Daoy (cell line): ENCODE data around the gene CREG2. TPM values are rescaled to one million over a fixed set of nuclear protein-coding genes. Genes with fewer than 3 reads are reported as not detected.
"Not testable (repeated sequence)": the region's sequence is repeated elsewhere in the genome, so short reads cannot be mapped to it uniquely, and the experiment has no call there.

ENCODE experiments used
- DNase-seq: peaks from one replicate; pipeline ENCODE4 v3.0.0-alpha.2; 2015; ENCODE audit warnings: low read depth
- total RNA-seq: library from RNA; depleted of rRNA; stranded (reverse); fragments of >200 nt; shearing (Covaris generic); gene quantifications from 2 replicates; pipeline ENCODE4 v1.2.3, GENCODE V29; 2014

The CREG2 gene
- total RNA-seq, 1 experiment from 2014 or later, result 2.0 TPM

DNA sequence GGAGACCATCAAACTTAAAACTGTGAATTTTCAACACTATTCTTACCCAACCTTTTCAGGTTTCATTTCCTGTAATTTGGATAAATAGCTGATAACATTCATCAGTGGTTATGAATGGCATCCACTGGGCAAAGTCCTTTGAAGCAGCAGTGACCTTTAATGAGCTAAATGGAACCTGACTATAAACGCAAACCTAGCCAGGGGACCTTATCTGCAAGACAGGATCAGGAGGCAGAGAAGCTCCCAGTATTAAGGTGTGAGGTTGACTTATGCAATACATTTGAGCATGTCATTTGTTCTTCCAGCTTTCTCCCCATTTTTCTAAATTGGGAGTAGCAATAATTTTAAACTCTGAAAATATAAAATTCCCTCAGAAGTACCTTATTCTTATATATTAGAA, 38.4 kb downstream of the CREG2 start:
- DNase-seq, result no peak

DNA sequence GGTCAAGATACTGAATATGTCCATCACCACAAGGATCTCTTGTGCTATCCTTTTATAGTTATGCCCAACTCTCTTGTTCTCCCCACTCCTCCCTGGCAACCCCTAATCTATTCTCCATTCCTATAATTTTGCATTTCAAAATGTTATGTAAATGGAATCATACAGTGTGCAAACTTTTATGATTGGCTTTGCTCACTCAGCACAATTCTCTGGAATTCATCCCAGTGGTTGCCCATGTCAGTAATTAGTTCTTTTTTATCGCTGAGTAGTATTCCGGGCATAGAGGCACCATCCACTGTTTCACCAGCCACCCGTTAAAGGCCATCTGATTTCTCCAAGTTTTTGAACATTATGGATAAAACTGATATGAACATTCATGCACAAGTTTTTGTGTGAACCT, 40.4 kb downstream of the CREG2 start:
- DNase-seq, result no peak

DNA sequence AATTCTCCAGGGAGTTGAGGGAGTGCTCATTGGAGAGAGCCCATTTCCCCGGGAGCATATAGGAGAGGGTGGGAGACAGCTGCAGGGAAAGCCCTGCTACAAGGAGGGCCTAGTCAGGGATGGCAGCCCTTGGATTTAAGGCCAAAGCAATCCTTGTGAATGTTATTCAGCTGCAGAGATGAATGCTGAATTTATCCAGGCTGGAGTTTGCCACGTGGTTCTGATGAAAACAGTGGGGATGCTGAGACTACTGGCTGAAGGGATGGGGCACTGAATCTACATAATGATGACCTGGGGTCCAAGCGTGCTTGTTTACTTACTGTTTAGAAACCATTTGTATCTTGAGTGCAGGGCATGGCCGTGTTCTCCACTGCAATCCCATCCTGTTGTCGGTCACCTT, 43.2 kb downstream of the CREG2 start:
- DNase-seq, result no peak

DNA sequence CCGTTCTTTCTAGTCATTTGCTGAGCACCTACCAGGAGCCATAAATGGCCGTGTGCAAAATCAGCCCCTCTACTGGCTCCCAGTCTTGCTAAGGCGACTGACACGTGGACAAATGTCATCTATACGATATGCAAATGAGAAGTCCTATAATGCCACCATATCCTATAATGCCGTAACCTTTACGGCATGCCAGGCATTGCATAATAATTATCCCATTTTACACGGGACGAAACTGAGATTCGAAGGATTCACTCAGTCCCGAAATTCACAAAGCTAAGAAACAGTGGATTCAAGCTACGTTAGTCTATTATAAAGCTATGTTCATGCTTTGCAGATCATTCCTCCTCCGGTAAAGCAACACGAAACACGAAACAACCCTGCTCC, 44.7 kb downstream of the CREG2 start:
- DNase-seq, result no peak

DNA sequence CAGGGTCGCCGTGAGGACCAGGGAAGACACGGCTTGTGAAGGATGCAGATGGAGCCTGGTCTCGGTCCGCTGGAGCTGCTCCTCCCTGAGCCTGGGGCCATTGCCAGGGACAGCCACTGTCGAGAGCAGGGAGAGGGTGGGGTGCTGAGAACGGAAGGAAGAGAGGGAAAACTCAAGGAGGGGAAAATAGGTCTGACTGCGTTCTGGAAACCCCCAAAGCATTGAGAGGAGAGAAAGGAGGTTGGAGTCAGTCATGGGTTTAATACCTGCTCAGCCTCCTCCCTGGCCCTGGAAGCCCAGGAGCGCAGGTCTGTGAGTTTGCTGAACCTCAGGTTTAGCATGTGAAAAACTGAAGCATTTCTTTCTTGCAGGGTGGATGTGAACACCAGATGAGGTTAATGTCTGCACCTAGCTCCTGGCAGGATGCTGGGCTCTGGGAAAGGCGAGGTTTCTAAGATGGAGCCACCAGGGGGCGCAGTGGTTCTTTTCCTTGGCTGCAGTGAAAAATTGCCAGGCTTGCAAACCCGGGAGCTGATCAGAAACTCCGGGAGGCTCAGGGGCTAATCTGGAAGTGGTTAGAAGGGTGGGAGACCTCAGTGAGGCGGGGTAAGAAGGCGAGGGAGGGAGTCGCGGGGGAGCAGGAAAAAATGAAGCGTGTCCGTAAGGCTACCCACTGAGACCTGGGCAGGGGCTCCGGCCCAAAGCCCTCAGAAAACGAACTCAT, 45.2 kb downstream of the CREG2 start:
- peak; percentile 68 for DNase-seq

DNA sequence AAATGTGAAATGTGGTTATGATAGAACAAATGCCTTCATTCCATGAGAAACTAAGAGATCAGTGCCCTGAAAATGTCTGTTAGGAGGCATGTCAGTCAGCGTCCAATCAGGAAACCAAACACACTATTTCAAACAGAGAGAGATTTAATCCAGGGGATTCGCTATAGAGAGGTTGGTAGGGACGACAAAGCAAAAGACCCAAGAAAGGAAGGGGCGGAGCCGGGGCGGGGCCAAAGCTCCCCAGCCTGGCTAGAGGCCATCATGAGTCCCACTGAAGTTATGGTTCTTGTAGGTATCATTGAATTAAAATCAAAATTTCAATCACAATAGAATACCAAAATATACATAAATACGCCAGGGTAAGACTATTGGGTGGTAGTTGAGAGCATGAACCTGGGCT, 45.9 kb downstream of the CREG2 start:
- DNase-seq, result no peak

DNA sequence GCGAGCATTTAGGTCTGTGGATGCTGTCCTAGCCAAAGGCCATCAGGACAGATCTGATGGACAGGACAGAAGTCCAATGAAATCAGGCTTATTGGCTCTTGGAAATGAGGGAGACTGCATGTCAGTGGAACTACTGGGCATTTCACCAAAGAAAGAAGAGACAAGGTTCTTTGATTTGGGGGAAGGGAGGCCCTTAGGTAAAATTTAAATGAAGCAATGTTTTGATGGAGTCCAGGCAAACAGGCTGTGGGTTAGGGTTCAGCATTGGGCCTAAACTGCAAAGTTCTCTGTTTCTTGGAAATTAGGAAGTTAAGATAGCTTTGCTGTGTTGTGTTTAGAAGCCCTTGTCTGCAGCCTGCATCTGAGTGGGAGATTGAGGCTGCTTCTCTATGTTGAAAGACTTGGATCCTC, 47.2 kb downstream of the CREG2 start:
- DNase-seq, result no peak

DNA sequence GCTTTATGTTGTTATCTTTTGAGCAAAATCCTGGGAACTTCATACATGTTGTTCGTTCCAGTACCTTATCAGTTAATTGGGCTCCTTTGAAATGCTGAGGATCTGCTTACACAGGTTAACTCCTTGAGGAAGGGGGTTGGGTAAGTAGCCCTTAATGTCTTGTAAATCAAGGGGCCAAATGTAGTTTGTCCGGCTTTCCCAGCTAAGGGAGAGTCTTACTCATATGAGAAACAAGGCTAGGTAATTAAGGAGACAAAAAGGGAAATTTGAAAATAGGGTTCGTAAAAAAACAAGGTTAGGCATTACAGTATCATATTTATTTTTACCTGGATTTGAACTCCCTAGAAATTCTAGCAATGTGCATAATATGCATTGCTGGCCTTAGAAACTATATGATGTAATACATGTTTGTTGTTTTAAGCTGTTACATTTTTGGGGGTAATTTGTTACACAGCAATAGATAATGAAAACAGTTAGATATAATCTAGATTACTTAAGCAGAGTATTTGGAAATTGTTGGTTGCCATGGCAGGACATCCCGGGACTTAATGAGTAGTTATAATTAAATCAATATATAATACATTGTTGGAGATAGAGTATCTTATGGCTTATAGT, 47.9 kb downstream of the CREG2 start:
- no peak for DNase-seq

DNA sequence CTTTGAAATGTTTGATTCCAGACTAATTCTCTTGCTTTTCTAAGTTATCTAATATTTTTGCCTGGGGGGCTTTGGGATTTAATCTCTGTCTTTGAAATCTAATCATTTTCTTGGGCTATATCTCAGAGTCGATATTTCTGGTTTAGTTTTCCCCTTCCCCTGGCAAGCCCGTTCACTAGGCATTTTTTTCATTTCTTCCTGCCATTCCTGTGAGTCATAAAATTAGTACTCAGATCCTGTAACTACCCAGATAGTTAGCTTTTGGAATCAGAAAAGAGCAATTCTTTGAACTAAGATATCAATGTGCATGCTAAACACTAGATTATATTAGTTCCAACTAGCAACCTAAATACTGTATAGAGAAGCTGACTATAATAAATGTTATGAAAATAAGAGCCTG, 49.4 kb downstream of the CREG2 start:
- no peak for DNase-seq

DNA sequence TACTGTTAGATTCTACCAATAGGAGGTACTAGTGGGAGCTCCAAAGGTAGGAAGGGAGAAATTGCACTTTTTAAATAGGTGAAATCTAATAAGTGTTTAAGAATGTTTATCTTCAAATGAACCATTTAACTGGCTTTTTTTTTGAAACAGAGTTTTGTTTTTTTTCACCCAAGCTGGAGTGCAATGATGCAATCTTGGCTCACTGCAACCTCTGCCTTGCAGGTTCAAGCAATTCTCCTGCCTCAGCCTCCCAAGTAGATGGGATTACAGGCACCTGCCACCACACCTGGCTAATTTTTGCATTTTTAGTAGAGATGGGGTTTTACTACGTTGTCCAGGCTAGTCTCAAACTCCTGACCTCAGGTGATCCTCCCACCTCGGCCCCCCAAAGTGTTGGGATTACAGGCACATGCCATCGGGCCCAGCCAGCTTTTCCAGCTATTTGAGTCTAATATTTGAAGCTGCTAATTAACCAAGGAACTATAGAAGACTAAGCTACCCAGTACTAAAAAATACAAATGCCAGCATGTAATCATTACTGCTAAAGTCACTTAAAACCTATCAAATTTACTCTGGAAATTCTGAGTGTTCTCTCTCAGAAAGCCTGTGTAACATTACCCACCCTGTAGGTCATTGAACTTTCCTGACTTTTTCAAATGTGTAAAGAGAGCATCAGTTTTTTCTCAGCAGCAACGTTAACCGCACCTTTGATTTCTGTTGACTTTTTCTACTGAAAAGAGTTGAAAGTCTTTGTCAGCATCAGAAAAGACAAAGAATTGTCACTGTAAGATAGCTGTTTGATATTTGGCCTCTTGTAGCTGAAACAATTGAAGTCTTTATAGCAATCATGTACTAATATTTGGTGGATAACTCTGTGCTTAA, 54.2 kb downstream of the CREG2 start:
- DNase-seq, result no peak

DNA sequence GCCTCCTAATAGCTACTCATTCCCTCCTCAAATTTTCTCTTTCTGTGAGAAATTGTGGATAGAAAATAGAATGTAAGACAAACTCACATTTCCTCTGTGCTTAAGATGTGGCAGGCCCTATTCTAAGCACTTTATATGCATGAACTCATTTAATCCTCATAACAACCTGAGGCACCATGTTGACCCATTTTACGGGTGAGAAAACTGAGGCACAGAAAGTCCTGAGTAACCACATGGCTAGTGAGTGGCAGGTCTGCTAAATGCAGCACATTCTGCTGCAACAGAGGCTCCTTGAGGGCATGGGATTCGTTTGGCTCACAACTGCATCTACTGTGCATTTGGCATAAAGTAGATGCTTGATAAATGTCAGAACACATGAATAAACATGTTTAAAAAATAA, 56.1 kb downstream of the CREG2 start:
- DNase-seq, result no peak

DNA sequence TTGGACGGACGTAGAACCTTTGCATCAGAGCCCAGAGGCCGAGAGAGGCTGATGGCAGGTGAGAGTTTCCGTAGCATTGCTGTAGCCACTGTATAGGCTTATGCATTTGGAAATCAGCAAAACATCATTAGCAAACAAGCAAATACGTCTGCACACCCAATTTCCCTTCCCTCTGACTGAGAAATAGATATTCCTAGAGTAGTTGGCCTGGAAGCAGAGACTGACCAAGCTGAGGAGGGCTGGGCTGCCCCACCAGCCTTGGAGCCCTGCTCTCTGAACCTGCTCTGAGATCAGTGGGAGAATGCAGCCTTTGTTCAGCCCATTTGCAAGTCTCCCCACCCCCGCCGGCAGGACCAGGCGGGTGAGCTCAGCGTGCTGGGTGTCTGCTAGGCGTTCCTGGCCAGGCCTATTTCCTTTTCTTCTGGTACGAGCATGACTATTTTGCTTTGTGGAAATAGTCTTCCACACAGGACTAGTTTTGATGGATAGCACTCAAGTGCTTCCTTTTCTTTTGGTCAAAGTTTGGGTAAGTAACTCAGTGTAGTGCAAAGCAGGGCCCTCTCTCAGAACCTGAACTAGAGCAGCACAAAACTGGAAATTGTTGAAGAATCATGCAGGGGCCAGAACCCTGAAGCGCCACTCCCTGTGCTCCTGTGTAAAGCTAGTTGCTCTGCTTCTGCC, 56.9 kb downstream of the CREG2 start:
- DNase-seq, result no peak

DNA sequence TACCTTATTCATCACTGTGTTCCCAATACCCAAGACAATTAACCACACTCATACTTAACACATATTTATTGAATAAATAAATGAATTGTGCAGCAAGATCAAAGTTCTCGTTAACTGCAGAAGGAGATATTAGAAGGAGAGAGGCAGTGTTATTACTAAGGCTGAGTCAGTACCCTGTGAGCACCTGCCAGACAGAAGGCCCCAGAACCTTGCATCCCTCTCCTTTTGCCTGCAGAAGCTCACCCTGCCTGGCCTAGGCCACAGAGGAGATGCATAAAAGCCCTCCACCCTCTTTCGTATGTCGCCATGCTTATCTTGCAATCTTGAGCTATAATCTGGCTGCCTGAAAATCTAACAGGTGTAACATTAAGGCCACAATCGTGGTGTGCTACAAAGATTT, 58.3 kb downstream of the CREG2 start:
- DNase-seq, result no peak

DNA sequence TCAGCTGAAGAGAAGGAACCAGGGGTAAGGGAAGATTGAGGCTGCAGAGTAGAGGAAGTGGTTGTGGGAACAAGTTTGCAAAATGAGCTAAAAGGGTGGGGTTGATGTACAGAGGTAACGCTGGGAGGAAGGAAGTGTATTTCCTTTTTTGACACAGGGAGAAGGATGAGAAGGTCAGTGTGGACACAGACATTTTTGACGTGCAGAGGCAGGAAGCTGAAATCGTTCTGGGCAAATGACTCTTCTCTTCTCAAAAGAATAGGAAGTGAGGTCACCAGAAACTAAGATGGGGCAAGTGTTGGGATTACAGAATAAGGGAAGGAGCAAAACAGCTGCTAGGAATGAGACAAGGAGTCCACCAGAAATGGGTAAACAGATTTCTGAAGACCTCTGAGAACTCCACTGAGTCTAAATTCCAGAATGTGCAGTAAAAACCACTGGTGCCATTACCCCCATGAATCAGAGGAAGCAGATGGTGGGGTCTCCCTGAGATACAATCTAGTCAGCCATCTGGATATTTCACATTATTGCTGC, 58.8 kb downstream of the CREG2 start:
- DNase-seq, result peak; percentile 34

DNA sequence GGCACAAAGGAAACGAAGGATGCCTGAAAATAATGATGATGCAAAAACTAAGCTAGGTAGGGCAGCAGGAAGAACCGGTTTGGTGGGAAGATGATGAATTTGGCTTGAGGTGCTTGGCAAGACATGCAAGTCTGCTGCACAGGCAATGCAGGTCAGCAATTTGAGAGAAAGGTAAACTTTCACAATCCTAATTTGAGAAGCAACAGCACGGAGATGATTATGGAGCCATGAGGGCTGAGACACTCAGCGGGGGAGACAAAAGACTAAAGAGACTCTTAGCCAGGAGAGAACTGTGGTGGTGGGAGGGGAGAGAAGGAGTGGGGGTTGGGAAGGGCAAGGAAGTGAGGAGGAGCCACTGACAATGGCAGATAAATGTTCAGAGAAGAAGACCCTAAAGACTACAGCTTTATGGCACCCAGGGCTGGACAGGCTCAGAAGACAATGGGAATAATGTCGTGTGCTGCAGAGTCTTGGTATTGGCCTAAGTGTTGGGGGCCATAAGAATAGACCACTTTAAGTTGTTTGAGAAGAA, 59.4 kb downstream of the CREG2 start:
- DNase-seq, result no peak

DNA sequence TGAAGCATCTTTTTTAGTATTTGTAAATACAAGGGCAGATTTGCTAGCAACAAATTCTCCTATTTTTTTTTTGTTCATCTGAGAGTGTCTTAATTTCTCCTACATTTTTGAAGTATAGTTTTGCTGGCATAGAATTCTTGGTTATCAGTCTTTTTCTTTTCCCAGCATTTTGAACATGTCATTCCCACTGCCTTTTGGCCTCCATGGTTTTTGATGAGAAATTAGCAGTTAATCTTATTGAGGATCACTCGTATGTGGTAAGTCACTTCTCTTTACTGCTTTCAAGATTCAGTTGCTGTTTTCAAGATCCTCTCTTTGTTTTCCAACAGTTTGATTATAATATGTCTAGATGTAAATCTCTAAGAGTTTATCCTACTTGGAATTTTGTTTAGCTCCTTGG, 61.9 kb downstream of the CREG2 start:
- no peak for DNase-seq

DNA sequence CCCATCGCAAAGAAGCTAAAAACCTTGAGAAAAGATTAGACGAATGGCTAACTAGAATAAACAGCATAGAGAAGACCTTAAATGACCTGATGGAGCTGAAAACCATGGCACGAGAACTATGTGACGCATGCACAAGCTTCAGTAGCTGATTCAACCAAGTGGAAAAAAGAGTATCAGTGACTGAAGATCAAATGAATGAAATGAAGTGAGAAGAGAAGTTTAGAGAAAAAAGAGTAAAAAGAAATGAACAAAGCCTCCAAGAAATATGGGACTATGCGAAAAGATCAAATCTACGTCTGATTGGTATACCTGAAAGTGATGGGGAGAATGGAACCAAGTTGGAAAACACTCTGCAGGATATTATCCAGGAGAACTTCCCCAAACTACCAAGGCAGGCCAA, 70.7 kb downstream of the CREG2 start:
- DNase-seq, result not testable (repeated sequence)

DNA sequence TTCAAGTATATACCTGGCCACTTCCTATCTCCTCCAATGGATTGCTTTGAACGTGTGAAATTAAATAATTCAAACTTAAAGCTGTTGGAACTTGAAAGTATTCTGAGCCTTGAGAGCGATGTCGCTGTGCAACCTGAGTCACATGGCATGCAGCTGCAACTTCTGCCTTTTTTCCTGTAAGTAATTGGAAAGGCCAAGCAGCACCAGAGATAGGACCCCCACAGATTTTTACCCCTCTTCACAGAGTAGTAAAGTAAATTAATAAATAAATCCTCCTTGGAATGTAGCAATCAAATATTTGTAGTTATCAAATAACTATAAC, 75.6 kb downstream of the CREG2 start:
- no peak for DNase-seq

DNA sequence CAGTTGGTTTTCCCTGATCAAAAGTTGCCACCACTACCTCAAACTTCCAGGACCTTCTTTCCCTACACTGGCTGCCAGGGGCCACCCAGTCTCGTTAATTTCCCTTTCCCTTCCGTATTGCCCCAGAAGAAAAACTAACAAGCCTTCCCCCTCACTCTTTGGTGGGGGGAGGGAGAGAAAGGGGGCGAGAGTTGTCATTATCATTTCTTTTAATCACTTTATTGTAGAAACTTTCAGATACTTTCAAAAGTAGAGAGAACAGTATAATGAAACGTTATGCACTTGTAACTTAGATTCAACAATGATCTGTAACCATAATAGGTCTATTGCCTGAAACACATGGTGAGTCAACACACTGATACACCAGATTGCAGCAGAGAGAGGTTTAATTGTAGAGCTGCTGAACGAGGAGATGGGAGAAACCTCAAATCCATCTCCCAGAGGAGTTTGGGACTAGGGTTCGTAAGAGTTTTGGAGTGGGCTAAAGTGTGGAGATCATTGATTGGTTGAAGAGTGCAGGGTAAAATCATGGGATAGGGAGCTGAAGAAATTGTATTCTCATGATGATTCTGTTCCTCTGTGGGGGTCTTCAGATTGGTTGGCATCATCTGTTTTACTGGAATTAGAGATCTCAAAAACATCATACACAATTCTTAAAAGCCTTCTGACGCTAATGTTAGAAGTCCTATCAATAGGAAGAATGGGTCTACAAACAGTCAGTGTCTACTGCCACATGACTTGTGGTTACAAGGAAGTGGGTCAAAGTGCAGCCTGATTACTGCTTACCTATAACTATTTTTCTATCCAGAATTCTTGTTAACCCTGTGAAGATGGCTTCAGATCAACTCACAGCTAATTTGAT, 76.2 kb downstream of the CREG2 start:
- no peak for DNase-seq

DNA sequence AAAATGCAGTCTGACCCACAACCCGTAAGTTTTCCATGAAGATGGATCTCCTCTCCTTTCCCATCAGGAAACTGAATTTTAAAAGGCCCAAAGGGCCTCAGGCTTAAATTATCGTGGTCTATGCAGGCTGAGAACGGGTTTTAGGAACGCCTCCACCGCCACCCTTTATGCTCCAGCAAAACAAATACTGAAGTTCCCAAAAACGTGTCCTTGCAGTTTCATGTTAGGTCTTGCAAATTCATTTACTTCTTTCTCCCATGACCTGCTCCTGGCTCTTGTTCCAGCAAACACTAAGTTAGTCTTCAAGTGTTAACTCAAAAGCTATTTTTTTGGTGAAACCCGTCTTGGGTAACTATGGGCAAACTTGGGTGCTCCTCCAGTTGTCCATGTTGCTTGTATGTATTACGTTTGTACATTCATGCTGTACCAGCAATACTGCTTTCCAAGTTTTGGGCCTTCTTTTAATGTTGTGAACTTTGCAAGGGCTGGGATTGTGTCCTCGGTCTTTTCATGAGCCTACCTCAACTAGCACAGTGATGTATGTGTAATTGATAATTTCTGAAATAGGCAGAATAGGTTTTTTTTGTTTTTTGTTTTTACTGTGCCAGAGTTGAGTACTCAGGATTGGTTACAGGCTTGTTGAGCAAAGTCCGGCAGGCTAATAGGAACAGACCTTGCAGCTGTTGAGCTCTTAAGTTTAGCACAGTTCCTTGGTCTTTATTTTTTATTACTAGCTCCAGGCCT, 77.0 kb downstream of the CREG2 start:
- DNase-seq, result no peak
